Body of pancreas (tissue), 4 donors: ENCODE results near the gene BET1.

Experiments used
- POLR2A ChIP-seq, 3 donors: fragments of 450-650 bp; IDR thresholded peaks; one replicate each; pipeline ENCODE4 v1.6.1; 2016; ENCODE audit warnings: antibody characterized with exemption in 3 of 3, mild to moderate bottlenecking in 2 of 3
- TF ChIP-seq, protein P1 (sequence below), 7 experiments: fragments of 450-650 bp in 4 of 7; fragments of 200-600 bp in 3 of 7; sonication (generic) in 3 of 7; IDR thresholded peaks; one replicate each; pipeline ENCODE4 v1.5.1; 2016 to 2019; ENCODE audit warnings: antibody characterized with exemption in 7 of 7

DNA sequence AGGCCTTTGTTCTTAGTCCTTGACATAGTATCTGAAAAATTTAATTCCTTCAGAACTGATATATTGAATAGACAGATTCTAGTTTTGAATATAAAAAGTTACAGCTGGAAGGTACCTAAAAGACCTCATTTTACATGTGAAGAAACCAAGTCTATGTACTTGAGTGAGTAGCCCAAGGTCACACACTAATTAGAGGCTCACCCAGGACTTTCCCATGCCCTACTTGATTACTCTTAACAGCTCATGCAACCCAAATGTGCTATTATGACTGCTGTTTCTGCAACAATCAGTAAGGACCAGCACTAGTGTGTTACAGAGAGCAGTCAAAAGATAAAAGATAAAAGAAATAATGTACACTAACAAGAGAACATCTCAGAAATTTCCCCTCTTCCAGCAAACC lies 40.7 kb upstream of the BET1 start:
- no peak for TF ChIP-seq POLR2A (IDR thresholded peaks at IDR 0.05)
- TF ChIP-seq, protein P1, sequence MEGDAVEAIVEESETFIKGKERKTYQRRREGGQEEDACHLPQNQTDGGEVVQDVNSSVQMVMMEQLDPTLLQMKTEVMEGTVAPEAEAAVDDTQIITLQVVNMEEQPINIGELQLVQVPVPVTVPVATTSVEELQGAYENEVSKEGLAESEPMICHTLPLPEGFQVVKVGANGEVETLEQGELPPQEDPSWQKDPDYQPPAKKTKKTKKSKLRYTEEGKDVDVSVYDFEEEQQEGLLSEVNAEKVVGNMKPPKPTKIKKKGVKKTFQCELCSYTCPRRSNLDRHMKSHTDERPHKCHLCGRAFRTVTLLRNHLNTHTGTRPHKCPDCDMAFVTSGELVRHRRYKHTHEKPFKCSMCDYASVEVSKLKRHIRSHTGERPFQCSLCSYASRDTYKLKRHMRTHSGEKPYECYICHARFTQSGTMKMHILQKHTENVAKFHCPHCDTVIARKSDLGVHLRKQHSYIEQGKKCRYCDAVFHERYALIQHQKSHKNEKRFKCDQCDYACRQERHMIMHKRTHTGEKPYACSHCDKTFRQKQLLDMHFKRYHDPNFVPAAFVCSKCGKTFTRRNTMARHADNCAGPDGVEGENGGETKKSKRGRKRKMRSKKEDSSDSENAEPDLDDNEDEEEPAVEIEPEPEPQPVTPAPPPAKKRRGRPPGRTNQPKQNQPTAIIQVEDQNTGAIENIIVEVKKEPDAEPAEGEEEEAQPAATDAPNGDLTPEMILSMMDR (IDR thresholded peaks at IDR 0.05): no peak
